Measurements from ENCODE around the gene ANOS1. TPM values are rescaled to one million over a fixed set of nuclear protein-coding genes. Genes with fewer than 3 reads are reported as not detected.

Gene ANOS1
- total and polyA plus RNA-seq, 2 of the 13 experiments (the other 11 are each of a cell fraction or from before 2014, with no cell fraction given) = not detected

DNA sequence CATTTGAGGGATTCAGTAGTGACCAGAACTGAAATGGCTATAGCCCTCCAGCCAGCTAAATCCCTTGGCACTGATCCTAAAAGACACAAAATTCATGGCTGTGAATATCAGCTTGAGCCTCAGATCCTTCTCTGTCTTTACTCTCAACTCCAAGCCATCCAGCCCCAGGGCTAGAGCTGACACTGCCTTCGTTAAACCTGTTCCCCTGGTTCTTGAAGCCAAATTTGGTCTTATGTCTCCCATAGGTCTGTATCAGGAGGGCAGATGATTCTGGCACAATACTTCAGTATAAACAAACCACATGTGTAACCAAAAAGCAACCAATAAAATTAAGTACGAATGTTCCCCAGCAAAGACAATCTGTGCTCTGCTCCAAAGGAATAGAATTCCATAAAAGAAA, 78.0 kb downstream of the ANOS1 start:
- TF ChIP-seq, protein P1, sequence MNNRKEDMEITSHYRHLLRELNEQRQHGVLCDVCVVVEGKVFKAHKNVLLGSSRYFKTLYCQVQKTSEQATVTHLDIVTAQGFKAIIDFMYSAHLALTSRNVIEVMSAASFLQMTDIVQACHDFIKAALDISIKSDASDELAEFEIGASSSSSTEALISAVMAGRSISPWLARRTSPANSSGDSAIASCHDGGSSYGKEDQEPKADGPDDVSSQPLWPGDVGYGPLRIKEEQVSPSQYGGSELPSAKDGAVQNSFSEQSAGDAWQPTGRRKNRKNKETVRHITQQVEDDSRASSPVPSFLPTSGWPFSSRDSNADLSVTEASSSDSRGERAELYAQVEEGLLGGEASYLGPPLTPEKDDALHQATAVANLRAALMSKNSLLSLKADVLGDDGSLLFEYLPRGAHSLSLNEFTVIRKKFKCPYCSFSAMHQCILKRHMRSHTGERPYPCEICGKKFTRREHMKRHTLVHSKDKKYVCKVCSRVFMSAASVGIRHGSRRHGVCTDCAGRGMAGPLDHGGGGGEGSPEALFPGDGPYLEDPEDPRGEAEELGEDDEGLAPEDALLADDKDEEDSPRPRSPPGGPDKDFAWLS (CRISPR knock-in tag; IDR thresholded peaks at IDR 0.05; ENCODE audit: borderline replicate concordance) = no peak
- TF ChIP-seq SP140L (CRISPR knock-in tag; IDR thresholded peaks at IDR 0.05; ENCODE audit: borderline replicate concordance) (no peak), RARG (CRISPR knock-in tag; IDR thresholded peaks at IDR 0.05; ENCODE audit: low read depth) (no peak), MXI1 (IDR thresholded peaks at IDR 0.05; ENCODE audit: borderline replicate concordance, low read depth, low read length) (no peak), MIXL1 (CRISPR knock-in tag; IDR thresholded peaks at IDR 0.05) (no peak)
- POLR2A ChIA-PET = no interaction called here
- CTCF ChIA-PET (ENCODE audit: low intra/inter-chr PET ratio, low total read pairs) = no interaction called here
- H3K36me3 ChIP-seq (replicated peaks in 1 of 2; ENCODE audit: control insufficient read depth in 1 of 2, insufficient read depth in 2 of 2, low read length in 2 of 2) = no peaks in the 10 kb centered on the region
- no peak overlapping the region for H3K9ac ChIP-seq (ENCODE audit: insufficient read depth, low read depth, low read length)
- no peak overlapping the region for H3K4me2 ChIP-seq (ENCODE audit: low read depth, low read length)
- no peaks in the 10 kb centered on the region for H3K79me2 ChIP-seq (ENCODE audit: insufficient read depth, low read length)
- in situ Hi-C loops (cut with HindIII; ENCODE audit: extremely low pct_ligation_motif_present, low pct_unique_long_range_greater_than_20kb) = no loop called here
- no peak for ATAC-seq
- FAIRE-seq = no peak
- intact Hi-C loops (cut with micrococcal nuclease; ENCODE audit: unreplicated experiment) = no loop called here
- no peaks in the 10 kb centered on the region for H3K4me1 ChIP-seq (ENCODE audit: insufficient read depth, low read length)
- H3K27ac ChIP-seq (ENCODE audit: extremely low read length, insufficient read depth, low read length) = no peak overlapping the region
- no peaks in the 10 kb centered on the region for H4K20me1 ChIP-seq (ENCODE audit: insufficient read depth, low read length)
- 0% methylated on average over 2 of the region's 2 CpGs for WGBS (ENCODE audit: low lambda C conversion rate)
- H3K4me3 ChIP-seq (replicated peaks in 1 of 3; ENCODE audit: insufficient read depth in 1 of 3, low read depth in 2 of 3, low read length in 3 of 3) = no peak overlapping the region
- no peaks in the 10 kb centered on the region for H3K9me3 ChIP-seq (ENCODE audit: low read length)
- no peaks in the 10 kb centered on the region; a peak in 1 of 5 replicates for H3K27me3 ChIP-seq (ENCODE audit: control insufficient read depth in 1 of 2, insufficient read depth in 2 of 2, low read length in 2 of 2)
- no peak overlapping the region for H2AFZ ChIP-seq (ENCODE audit: low read length)
- DNase-seq (ENCODE audit: low spot score) = no peak
- BruUV-seq (replicated peaks) = no TSS peak

DNA sequence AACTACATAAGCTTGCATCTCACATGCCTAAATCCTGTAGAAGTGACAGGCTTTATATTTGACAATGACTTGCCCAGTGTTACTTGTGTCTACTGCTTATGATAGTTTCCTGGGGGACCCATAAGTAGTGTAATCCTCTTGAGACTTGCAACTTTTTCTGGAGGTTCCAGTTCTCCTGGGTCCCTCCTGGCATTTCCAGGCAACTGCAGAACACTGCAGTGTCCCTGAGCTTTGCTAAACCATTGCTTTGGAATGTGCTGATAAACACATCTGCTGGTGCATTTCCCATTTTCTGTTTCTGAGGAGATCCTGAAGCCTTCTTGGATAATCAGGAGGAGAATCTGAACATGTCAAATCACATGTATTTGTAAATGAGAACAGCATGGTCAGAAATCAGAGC, 82.0 kb downstream of the ANOS1 start:
- Histone ChIP-seq H3K79me2 (ENCODE audit: insufficient read depth, low read length) (no peaks in the 10 kb centered on the region), H3K4me3 (replicated peaks in 1 of 3; ENCODE audit: insufficient read depth in 1 of 3, low read depth in 2 of 3, low read length in 3 of 3) (no peak overlapping the region), H3K4me1 (ENCODE audit: insufficient read depth, low read length) (no peaks in the 10 kb centered on the region), H3K36me3 (replicated peaks in 1 of 2; ENCODE audit: control insufficient read depth in 1 of 2, insufficient read depth in 2 of 2, low read length in 2 of 2) (no peaks in the 10 kb centered on the region), H2AFZ (ENCODE audit: low read length) (no peak overlapping the region), H3K27ac (ENCODE audit: extremely low read length, insufficient read depth, low read length) (no peak overlapping the region), H3K27me3 (ENCODE audit: control insufficient read depth in 1 of 2, insufficient read depth in 2 of 2, low read length in 2 of 2) (no peaks in the 10 kb centered on the region; a peak in 1 of 5 replicates), H3K9me3 (ENCODE audit: low read length) (no peaks in the 10 kb centered on the region), H3K9ac (ENCODE audit: insufficient read depth, low read depth, low read length) (no peak overlapping the region), H3K4me2 (ENCODE audit: low read depth, low read length) (no peak overlapping the region), H4K20me1 (ENCODE audit: insufficient read depth, low read length) (no peaks in the 10 kb centered on the region)
- POLR2A ChIA-PET = no interaction called here
- in situ Hi-C loops (cut with HindIII; ENCODE audit: extremely low pct_ligation_motif_present, low pct_unique_long_range_greater_than_20kb) = no loop called here
- intact Hi-C loops (cut with micrococcal nuclease; ENCODE audit: unreplicated experiment) = no loop called here
- ATAC-seq = no peak
- FAIRE-seq = no peak
- no TSS peak for BruUV-seq (replicated peaks)
- CTCF ChIA-PET (ENCODE audit: low intra/inter-chr PET ratio, low total read pairs) = no interaction called here
- DNase-seq (ENCODE audit: low spot score) = no peak
- TF ChIP-seq ZNF747 (CRISPR knock-in tag; IDR thresholded peaks at IDR 0.05; ENCODE audit: borderline replicate concordance) = no peak
- no peak for TF ChIP-seq MEF2D (CRISPR knock-in tag; IDR thresholded peaks at IDR 0.05)
- TF ChIP-seq, protein P2, sequence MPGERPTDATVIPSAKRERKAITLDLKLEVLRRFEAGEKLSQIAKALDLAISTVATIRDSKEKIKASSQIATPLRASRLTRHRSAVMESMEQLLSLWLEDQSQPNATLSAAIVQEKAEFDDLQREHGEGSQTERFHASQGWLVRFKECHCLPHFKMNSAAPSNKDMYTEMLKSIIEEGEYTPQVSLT (CRISPR knock-in tag; IDR thresholded peaks at IDR 0.05; ENCODE audit: borderline replicate concordance, low read depth) = no peak
- no peak for TF ChIP-seq ZNF549 (CRISPR knock-in tag; IDR thresholded peaks at IDR 0.05)
- no peak for TF ChIP-seq ISX (CRISPR knock-in tag; conservative IDR thresholded peaks at IDR 0.05)
- TF ChIP-seq, protein P3, sequence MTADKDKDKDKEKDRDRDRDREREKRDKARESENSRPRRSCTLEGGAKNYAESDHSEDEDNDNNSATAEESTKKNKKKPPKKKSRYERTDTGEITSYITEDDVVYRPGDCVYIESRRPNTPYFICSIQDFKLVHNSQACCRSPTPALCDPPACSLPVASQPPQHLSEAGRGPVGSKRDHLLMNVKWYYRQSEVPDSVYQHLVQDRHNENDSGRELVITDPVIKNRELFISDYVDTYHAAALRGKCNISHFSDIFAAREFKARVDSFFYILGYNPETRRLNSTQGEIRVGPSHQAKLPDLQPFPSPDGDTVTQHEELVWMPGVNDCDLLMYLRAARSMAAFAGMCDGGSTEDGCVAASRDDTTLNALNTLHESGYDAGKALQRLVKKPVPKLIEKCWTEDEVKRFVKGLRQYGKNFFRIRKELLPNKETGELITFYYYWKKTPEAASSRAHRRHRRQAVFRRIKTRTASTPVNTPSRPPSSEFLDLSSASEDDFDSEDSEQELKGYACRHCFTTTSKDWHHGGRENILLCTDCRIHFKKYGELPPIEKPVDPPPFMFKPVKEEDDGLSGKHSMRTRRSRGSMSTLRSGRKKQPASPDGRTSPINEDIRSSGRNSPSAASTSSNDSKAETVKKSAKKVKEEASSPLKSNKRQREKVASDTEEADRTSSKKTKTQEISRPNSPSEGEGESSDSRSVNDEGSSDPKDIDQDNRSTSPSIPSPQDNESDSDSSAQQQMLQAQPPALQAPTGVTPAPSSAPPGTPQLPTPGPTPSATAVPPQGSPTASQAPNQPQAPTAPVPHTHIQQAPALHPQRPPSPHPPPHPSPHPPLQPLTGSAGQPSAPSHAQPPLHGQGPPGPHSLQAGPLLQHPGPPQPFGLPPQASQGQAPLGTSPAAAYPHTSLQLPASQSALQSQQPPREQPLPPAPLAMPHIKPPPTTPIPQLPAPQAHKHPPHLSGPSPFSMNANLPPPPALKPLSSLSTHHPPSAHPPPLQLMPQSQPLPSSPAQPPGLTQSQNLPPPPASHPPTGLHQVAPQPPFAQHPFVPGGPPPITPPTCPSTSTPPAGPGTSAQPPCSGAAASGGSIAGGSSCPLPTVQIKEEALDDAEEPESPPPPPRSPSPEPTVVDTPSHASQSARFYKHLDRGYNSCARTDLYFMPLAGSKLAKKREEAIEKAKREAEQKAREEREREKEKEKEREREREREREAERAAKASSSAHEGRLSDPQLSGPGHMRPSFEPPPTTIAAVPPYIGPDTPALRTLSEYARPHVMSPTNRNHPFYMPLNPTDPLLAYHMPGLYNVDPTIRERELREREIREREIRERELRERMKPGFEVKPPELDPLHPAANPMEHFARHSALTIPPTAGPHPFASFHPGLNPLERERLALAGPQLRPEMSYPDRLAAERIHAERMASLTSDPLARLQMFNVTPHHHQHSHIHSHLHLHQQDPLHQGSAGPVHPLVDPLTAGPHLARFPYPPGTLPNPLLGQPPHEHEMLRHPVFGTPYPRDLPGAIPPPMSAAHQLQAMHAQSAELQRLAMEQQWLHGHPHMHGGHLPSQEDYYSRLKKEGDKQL (CRISPR knock-in tag; IDR thresholded peaks at IDR 0.05; ENCODE audit: low read depth) = no peak

Data from HepG2 (cell line).